Thoracic aorta (tissue), 2 donors: ENCODE results near the gene PARVA. TPM values are rescaled to one million over a fixed set of nuclear protein-coding genes. Genes with fewer than 3 reads are reported as not detected.

ENCODE experiments used
- ATAC-seq: fragments of 150-250 bp; one replicate; pipeline ENCODE4 v1.8.0; 2017; ENCODE audit warnings: low read depth; ENCODE audit not compliant: insufficient number of reproducible peaks, low FRiP score
- DNase-seq: peaks from one replicate; pipeline ENCODE4 v3.0.0-alpha.2; 2020; ENCODE audit warnings: low spot score
- H3K27ac ChIP-seq, 2 donors: fragments of 200-600 bp; sonication (generic); 1 replicate in 1 of 2; 2 replicates in 1 of 2; pipeline ENCODE4 v1.5.1; 2016; ENCODE audit warnings: mild to moderate bottlenecking in 2 of 2, moderate library complexity in 2 of 2
- H3K27me3 ChIP-seq: fragments of 200-600 bp; sonication (generic); replicated peaks from 2 replicates; pipeline ENCODE4 v1.6.0; 2016; ENCODE audit warnings: mild to moderate bottlenecking; ENCODE audit not compliant: insufficient read depth
- H3K36me3 ChIP-seq: fragments of 200-600 bp; sonication (generic); one replicate; pipeline ENCODE4 v1.5.1; 2016
- H3K4me1 ChIP-seq, 2 donors: fragments of 200-600 bp; sonication (generic); 1 replicate in 1 of 2; 2 replicates in 1 of 2; pipeline versions ENCODE4 v1.5.1 to v1.6.0; 2016; ENCODE audit warnings: low read depth in 2 of 2, mild to moderate bottlenecking in 1 of 2; ENCODE audit not compliant: control insufficient read depth in 1 of 2
- H3K4me3 ChIP-seq: fragments of 200-600 bp; sonication (generic); 2 replicates; pipeline ENCODE4 v1.5.1; 2016; ENCODE audit warnings: mild to moderate bottlenecking
- H3K9me3 ChIP-seq: fragments of 200-600 bp; sonication (generic); 2 replicates; pipeline ENCODE4 v1.5.1; 2016
- CTCF ChIP-seq: fragments of 200-600 bp; sonication (generic); IDR thresholded peaks from one replicate; pipeline ENCODE4 v1.5.1; 2019; ENCODE audit warnings: antibody characterized with exemption
- total RNA-seq, 2 donors: library from RNA; depleted of rRNA; stranded (reverse); fragments of >200 nt; gene quantifications; one replicate each; pipeline versions ENCODE4 v1.1.0 to v1.2.3, GENCODE V29; 2016

Gene PARVA
- total RNA-seq, 2 donors from 2014 or later = 96.7 to 99.7 TPM

GRCh38 chr11:12536566-12536965 lies 159.2 kb downstream of the PARVA start:
- no peaks in the 10 kb centered on the region for H3K9me3 ChIP-seq
- H3K4me1 ChIP-seq = peaks cover 10 to 17% of the 10 kb centered on the region in 2 donors
- no peak for DNase-seq
- H3K27me3 ChIP-seq = no peaks in the 10 kb centered on the region
- no peak for ATAC-seq
- H3K27ac ChIP-seq = no peak overlapping the region
- H3K4me3 ChIP-seq = no peak overlapping the region
- peaks cover 2% of the 10 kb centered on the region for H3K36me3 ChIP-seq
- no peak for TF ChIP-seq CTCF

- DNase-seq (no peak), ATAC-seq (no peak)
- Histone ChIP-seq H3K9me3 (no peaks in the 10 kb centered on the region), H3K36me3 (no peaks in the 10 kb centered on the region), H3K4me3 (no peak overlapping the region), H3K4me1 (peaks cover 10 to 17% of the 10 kb centered on the region in 2 donors), H3K27ac (no peak overlapping the region), H3K27me3 (no peaks in the 10 kb centered on the region)
- TF ChIP-seq CTCF = no peak
Measured at GRCh38 chr11:12537778-12538401, 160.5 kb downstream of the PARVA start.

- no peaks in the 10 kb centered on the region for H3K9me3 ChIP-seq
- DNase-seq (no peak), ATAC-seq (no peak)
- peaks cover 10 to 17% of the 10 kb centered on the region in 2 donors for H3K4me1 ChIP-seq
- H3K36me3 ChIP-seq = no peaks in the 10 kb centered on the region
- H3K27ac ChIP-seq = peak overlapping the region in 1 of 2 donors; percentile 38
- no peaks in the 10 kb centered on the region for H3K27me3 ChIP-seq
- H3K4me3 ChIP-seq = no peak overlapping the region
- TF ChIP-seq CTCF = no peak
Measured at GRCh38 chr11:12538889-12539421, 161.6 kb downstream of the PARVA start.

- no peak for DNase-seq
- no peaks in the 10 kb centered on the region for H3K36me3 ChIP-seq
- TF ChIP-seq CTCF = no peak
- H3K27me3 ChIP-seq = no peaks in the 10 kb centered on the region
- H3K9me3 ChIP-seq = no peaks in the 10 kb centered on the region
- no peak overlapping the region for H3K4me3 ChIP-seq
- peak overlapping the region in 1 of 2 donors; percentile 38 for H3K27ac ChIP-seq
- H3K4me1 ChIP-seq = peaks cover 10 to 17% of the 10 kb centered on the region in 2 donors
- no peak for ATAC-seq
Measured at GRCh38 chr11:12539572-12539971, 162.2 kb downstream of the PARVA start.

GRCh38 chr11:12540075-12540680 lies 162.8 kb downstream of the PARVA start:
- H3K4me1 ChIP-seq = peaks cover 10 to 17% of the 10 kb centered on the region in 2 donors

More at GRCh38 chr11:12540075-12540680, 162.8 kb downstream of the PARVA start:
- Histone ChIP-seq H3K4me3 (no peak overlapping the region), H3K9me3 (no peaks in the 10 kb centered on the region), H3K27me3 (no peaks in the 10 kb centered on the region), H3K36me3 (no peaks in the 10 kb centered on the region), H3K27ac (peak overlapping the region in 1 of 2 donors; percentile 39)
- ATAC-seq (no peak), DNase-seq (no peak)
- TF ChIP-seq CTCF = no peak
